SU-DHL-6 (cell line): ENCODE measurements around the gene TPRKB.

Experiments used
- H2AFZ ChIP-seq: fragments of 200-600 bp; sonication (generic); 2 replicates; pipeline ENCODE4 v1.6.1; 2014; ENCODE audit warnings: low read depth, mild to moderate bottlenecking, moderate library complexity, mixed read lengths, antibody characterized with exemption, low read length; ENCODE audit not compliant: severe bottlenecking
- H3F3A ChIP-seq: fragments of 200-600 bp; shearing (Covaris generic); 2 replicates; pipeline ENCODE4 v1.6.0; 2016; ENCODE audit warnings: antibody characterized with exemption, mild to moderate bottlenecking; ENCODE audit not compliant: insufficient read depth
- H3K27ac ChIP-seq: fragments of 200-600 bp; sonication (generic); 2 replicates; pipeline ENCODE4 v1.5.1; 2016; ENCODE audit warnings: low read depth, mild to moderate bottlenecking, low read length, moderate library complexity, mixed read lengths
- H3K27me3 ChIP-seq: fragments of 200-600 bp; sonication (generic), shearing (Covaris generic); 2 replicates; pipeline ENCODE4 v1.6.0; 2014; ENCODE audit warnings: mild to moderate bottlenecking, low read length
- H3K36me3 ChIP-seq: fragments of 200-600 bp; sonication (generic); 2 replicates; pipeline ENCODE4 v1.6.1; 2014; ENCODE audit warnings: mild to moderate bottlenecking, low read length, mixed read lengths
- H3K4me2 ChIP-seq: fragments of 300-600, 200-600 bp; shearing (Covaris generic), sonication (generic); 2 replicates; pipeline ENCODE4 v1.6.0; 2014; ENCODE audit warnings: low read length, low read depth, mild to moderate bottlenecking; ENCODE audit not compliant: poor library complexity, severe bottlenecking
- H3K4me3 ChIP-seq: fragments of 200-600 bp; sonication (generic); 2 replicates; pipeline ENCODE4 v1.5.1; 2014; ENCODE audit warnings: antibody characterized with exemption, low read length, mild to moderate bottlenecking, mixed read lengths; ENCODE audit not compliant: insufficient read depth, poor library complexity, severe bottlenecking
- H3K79me2 ChIP-seq: fragments of 200-600 bp; sonication (generic); 2 replicates; pipeline ENCODE4 v1.6.1; 2014; ENCODE audit warnings: mild to moderate bottlenecking, low read length, moderate library complexity; ENCODE audit not compliant: insufficient read depth
- H3K9ac ChIP-seq: fragments of 200-600 bp; sonication (generic); 2 replicates; pipeline ENCODE4 v1.7.0; 2014; ENCODE audit warnings: mild to moderate bottlenecking, low read length
- H3K9me2 ChIP-seq: fragments of 200-600 bp; sonication (generic); replicated peaks from 2 replicates; pipeline ENCODE4 v1.6.1; 2014; ENCODE audit warnings: low read length; ENCODE audit not compliant: insufficient read depth
- H3K9me3 ChIP-seq: fragments of 200-600 bp; sonication (generic); 2 replicates; pipeline ENCODE4 v1.6.1; 2014; ENCODE audit warnings: low read length, mixed read lengths; ENCODE audit not compliant: insufficient read depth
- H4K20me1 ChIP-seq: fragments of 200-600 bp; sonication (generic); 2 replicates; pipeline ENCODE4 v1.6.1; 2014; ENCODE audit warnings: low read depth, mild to moderate bottlenecking, antibody characterized with exemption, low read length, moderate library complexity, mixed read lengths
- CTCF ChIP-seq: fragments of 200-600 bp; sonication (generic); IDR thresholded peaks from one replicate; pipeline ENCODE4 v1.5.1; 2017; ENCODE audit warnings: antibody characterized with exemption, mild to moderate bottlenecking, low read length, moderate library complexity; ENCODE audit not compliant: insufficient read depth, poor library complexity, severe bottlenecking
- EZH2phosphoT487 ChIP-seq: fragments of 200-600 bp; sonication (generic), shearing (Covaris generic); conservative IDR thresholded peaks from 2 replicates; pipeline ENCODE4 v1.6.1; 2018; ENCODE audit warnings: mild to moderate bottlenecking, antibody characterized with exemption, low read length, moderate library complexity, mixed read lengths

Gene TPRKB

GRCh38 chr2:73776381-73776780, 39.2 kb upstream of the TPRKB start:
- H3K79me2 ChIP-seq: peaks cover 27% of the 10 kb centered on the region
- H4K20me1 ChIP-seq: no peaks in the 10 kb centered on the region

GRCh38 chr2:73772819-73773218, 35.7 kb upstream of the TPRKB start:
- Histone ChIP-seq H3K27me3 (no peaks in the 10 kb centered on the region), H3K9ac (no peak overlapping the region), H3K9me3 (no peaks in the 10 kb centered on the region), H3K4me2 (no peak overlapping the region), H3K27ac (no peak overlapping the region), H4K20me1 (no peaks in the 10 kb centered on the region), H3F3A (peaks cover 7% of the 10 kb centered on the region; the same call in 1 of the 2 replicates), H3K4me3 (no peak overlapping the region), H3K79me2 (peaks cover 7% of the 10 kb centered on the region), H3K36me3 (peaks cover 53% of the 10 kb centered on the region), H2AFZ (no peak overlapping the region), H3K9me2 (no peaks in the 10 kb centered on the region)
- TF ChIP-seq CTCF (no peak), EZH2phosphoT487 (no peak)

More at GRCh38 chr2:73776381-73776780, 39.2 kb upstream of the TPRKB start:
- Histone ChIP-seq H3K9me3 (no peaks in the 10 kb centered on the region), H3K9me2 (no peaks in the 10 kb centered on the region), H3K4me2 (no peak overlapping the region), H2AFZ (no peak overlapping the region), H3K4me3 (no peak overlapping the region), H3K9ac (no peak overlapping the region), H3K27ac (no peak overlapping the region), H3F3A (peaks cover 7% of the 10 kb centered on the region; the same call in 1 of the 2 replicates), H3K27me3 (no peaks in the 10 kb centered on the region), H3K36me3 (peaks cover 40% of the 10 kb centered on the region)
- no peak for TF ChIP-seq EZH2phosphoT487
- TF ChIP-seq CTCF: no peak

- no peak overlapping the region for H2AFZ ChIP-seq
- TF ChIP-seq CTCF: no peak
- no peak for TF ChIP-seq EZH2phosphoT487
- H3K4me2 ChIP-seq: no peak overlapping the region
- H3K27ac ChIP-seq: no peak overlapping the region
- H3K4me3 ChIP-seq: no peak overlapping the region
- H3K9me2 ChIP-seq: no peaks in the 10 kb centered on the region
- peaks cover 7% of the 10 kb centered on the region for H3K79me2 ChIP-seq
- H3K9me3 ChIP-seq: no peaks in the 10 kb centered on the region
- no peak overlapping the region for H3K9ac ChIP-seq
- peaks cover 7% of the 10 kb centered on the region; the same call in 1 of the 2 replicates for H3F3A ChIP-seq
- no peaks in the 10 kb centered on the region for H4K20me1 ChIP-seq
- H3K36me3 ChIP-seq: peaks cover 56% of the 10 kb centered on the region
- H3K27me3 ChIP-seq: no peaks in the 10 kb centered on the region
Observed at GRCh38 chr2:73770725-73771124, 33.6 kb upstream of the TPRKB start.
